RPMI8226 (cell line): ENCODE results near the gene POLR2L.

Source experiments
- DNase-seq: peaks from one replicate; pipeline ENCODE4 v3.0.0-alpha.2; 2015

Gene POLR2L

GRCh38 chr11:792535-792821 lies 49.9 kb downstream of the POLR2L start:
- no peak for DNase-seq

DNA sequence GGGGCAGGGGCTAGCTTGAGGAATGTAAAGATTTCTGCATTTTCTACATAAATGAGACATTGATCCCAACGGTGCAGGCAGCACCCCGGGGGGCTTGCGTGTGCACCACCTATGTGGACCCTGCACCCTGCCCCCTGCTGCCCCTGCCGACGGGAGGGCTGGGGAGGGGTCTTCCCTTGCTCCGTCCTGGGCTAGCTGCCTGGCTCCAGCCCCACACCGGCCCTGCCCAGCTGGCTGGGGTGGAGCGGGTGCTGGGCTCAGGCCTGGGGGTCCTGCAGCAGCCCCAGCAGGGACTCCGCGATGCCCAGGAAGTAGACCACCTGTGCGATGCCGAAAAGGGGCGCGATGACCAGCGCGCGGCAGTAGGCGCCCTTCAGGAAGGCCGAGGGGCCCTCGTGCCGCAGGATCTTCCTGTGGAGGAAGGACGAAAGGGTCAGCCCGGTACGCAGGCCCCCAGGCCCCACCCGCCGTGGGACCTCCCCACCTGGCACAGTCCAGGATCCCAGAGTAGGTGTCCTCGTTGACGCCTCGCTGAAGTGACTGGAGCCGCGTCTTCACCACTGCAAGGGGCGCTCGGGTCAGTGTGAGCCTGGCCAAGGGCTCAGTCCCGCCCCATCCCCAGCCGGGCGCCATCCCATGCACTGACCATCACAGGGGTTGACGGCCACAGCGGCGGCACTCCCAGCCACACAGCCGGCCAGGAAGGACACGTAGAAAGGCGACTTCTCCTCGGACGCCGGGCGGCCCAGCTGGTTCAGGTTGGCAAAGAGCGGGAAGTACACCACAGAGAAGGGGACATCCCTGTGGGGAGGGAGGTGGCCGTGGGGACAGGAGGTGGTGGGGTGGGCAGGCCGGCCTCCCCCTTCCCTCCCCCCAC lies 50.4 kb downstream of the POLR2L start:
- no peak for DNase-seq

GRCh38 chr11:790721-791564 lies 51.4 kb downstream of the POLR2L start:
- DNase-seq = no peak

DNA sequence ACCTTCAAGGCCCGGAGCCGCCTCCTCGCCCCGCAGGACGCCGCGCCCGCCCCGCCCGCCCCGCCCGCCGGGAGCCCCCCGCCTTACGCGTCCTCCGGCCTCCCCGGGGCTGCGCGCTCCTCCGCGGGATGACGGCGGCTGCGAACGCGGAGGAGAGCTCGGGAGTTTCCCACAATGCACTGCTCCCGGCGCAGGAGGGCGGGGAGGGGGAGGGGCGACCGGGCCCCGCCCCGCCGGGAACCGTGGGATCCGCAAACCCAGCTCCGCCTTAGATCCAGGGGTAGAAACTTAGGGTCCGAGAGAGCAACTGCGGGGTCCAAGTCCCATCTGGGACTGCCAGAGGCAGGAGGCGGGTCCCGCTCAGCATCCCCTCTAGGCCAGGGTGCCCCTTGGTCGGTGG lies 52.4 kb downstream of the POLR2L start, which contains the start of gene CEND1:
CEND1 (minus strand) TSS at position 148 of the 400 bp plus-strand sequence. CDS start 1,514 bp downstream, outside the sequence.
- no peak for DNase-seq
